HepG2 (cell line): ENCODE measurements around the gene NME7. TPM values are rescaled to one million over a fixed set of nuclear protein-coding genes. Genes with fewer than 3 reads are reported as not detected.

Source experiments
- AGO2 ChIP-seq: fragments of 200-400 bp; formaldehyde crosslinking; optimal IDR thresholded peaks from 2 replicates; pipeline ENCODE3; 2017; ENCODE audit warnings: mild to moderate bottlenecking, low read depth, low read length, moderate library complexity
- E2F1 ChIP-seq: sonication (generic); formaldehyde crosslinking; IDR thresholded peaks from 2 replicates; pipeline ENCODE4 v1.5.0; 2020; ENCODE audit warnings: missing genetic modification reagents
- FOSL2 ChIP-seq: sonication (generic); formaldehyde crosslinking; IDR thresholded peaks from 2 replicates; pipeline ENCODE4 v1.4.0; 2020; ENCODE audit warnings: missing genetic modification reagents
- FOXP1 ChIP-seq, 2 experiments: fragments of 450-650 bp in 1 of 2; IDR thresholded peaks; 2 replicates each; pipeline ENCODE4 v1.6.1; 2017 to 2018; ENCODE audit warnings: antibody characterized with exemption in 1 of 2
- HNF4G ChIP-seq, 2 experiments: sonication (generic) in 1 of 2; formaldehyde crosslinking in 1 of 2; IDR thresholded peaks; 2 replicates each; pipeline versions ENCODE4 v1.4.0 to v1.6.1; 2011 to 2020; ENCODE audit warnings: borderline replicate concordance in 2 of 2, low read depth in 2 of 2, mild to moderate bottlenecking in 2 of 2, low read length in 1 of 2, missing genetic modification reagents in 1 of 2, moderate library complexity in 1 of 2
- KAT8 ChIP-seq: IDR thresholded peaks from 2 replicates; pipeline ENCODE4 v1.6.1; 2016; ENCODE audit warnings: missing genetic modification reagents, missing compliant biosample characterization
- KDM2A ChIP-seq: sonication (generic); formaldehyde crosslinking; IDR thresholded peaks from 2 replicates; pipeline ENCODE4 v1.4.0; 2020; ENCODE audit warnings: low read depth, missing genetic modification reagents, borderline replicate concordance
- KLF6 ChIP-seq: IDR thresholded peaks from 2 replicates; pipeline ENCODE4 v1.8.0; 2016; ENCODE audit warnings: missing biosample characterization, missing genetic modification reagents
- MTERF4 ChIP-seq: sonication (generic); formaldehyde crosslinking; IDR thresholded peaks from 2 replicates; pipeline ENCODE4 v1.8.0; 2023; ENCODE audit warnings: mild to moderate bottlenecking, missing genetic modification reagents
- NR2F1 ChIP-seq, 2 experiments: fragments of 450-650 bp in 1 of 2; formaldehyde crosslinking in 1 of 2; IDR thresholded peaks; 2 replicates each; pipeline versions ENCODE4 v1.5.0 to v1.6.1; 2016 to 2020; ENCODE audit warnings: mild to moderate bottlenecking in 1 of 2, missing compliant biosample characterization in 1 of 2, missing genetic modification reagents in 1 of 2, moderate library complexity in 1 of 2
- PBX2 ChIP-seq: IDR thresholded peaks from 2 replicates; pipeline ENCODE4 v1.6.1; 2016; ENCODE audit warnings: control low read depth
- RARA ChIP-seq: IDR thresholded peaks from 2 replicates; pipeline ENCODE4 v1.6.1; 2016; ENCODE audit warnings: missing genetic modification reagents, missing compliant biosample characterization
- RBM39 ChIP-seq: fragments of 200-400 bp; formaldehyde crosslinking; IDR thresholded peaks from one replicate; pipeline ENCODE4 v1.6.1; 2018; ENCODE audit warnings: antibody characterized with exemption, mild to moderate bottlenecking, low read depth, low read length; ENCODE audit not compliant: poor library complexity, severe bottlenecking
- SP1 ChIP-seq, 2 experiments: fragments of 450-650 bp in 1 of 2; sonication (generic) in 1 of 2; formaldehyde crosslinking in 1 of 2; IDR thresholded peaks; 2 replicates each; pipeline versions ENCODE4 v1.4.0 to v1.6.1; 2016 to 2020; ENCODE audit warnings: missing genetic modification reagents in 1 of 2
- SSRP1 ChIP-seq: IDR thresholded peaks from 2 replicates; pipeline ENCODE4 v1.6.1; 2016; ENCODE audit warnings: control low read depth
- ZFP36L2 ChIP-seq: sonication (generic); formaldehyde crosslinking; IDR thresholded peaks from 2 replicates; pipeline ENCODE4 v1.4.0; 2020; ENCODE audit warnings: missing genetic modification reagents
- ZFP62 ChIP-seq: sonication (generic); formaldehyde crosslinking; IDR thresholded peaks from 2 replicates; pipeline ENCODE4 v1.4.0; 2020; ENCODE audit warnings: missing genetic modification reagents
- ZFP91 ChIP-seq: sonication (generic); formaldehyde crosslinking; IDR thresholded peaks from 2 replicates; pipeline ENCODE4 v1.9.0; 2022; ENCODE audit warnings: missing genetic modification reagents, mild to moderate bottlenecking, borderline replicate concordance
- ZNF30 ChIP-seq: sonication (generic); formaldehyde crosslinking; IDR thresholded peaks from 2 replicates; pipeline ENCODE4 v1.5.0; 2020; ENCODE audit warnings: mild to moderate bottlenecking, missing genetic modification reagents
- ZNF335 ChIP-seq: sonication (generic); formaldehyde crosslinking; IDR thresholded peaks from 2 replicates; pipeline ENCODE4 v1.4.0; 2020; ENCODE audit warnings: missing genetic modification reagents
- ZNF549 ChIP-seq: sonication (generic); formaldehyde crosslinking; IDR thresholded peaks from 2 replicates; pipeline ENCODE4 v1.5.0; 2020; ENCODE audit warnings: missing genetic modification reagents
- ZNF704 ChIP-seq: sonication (generic); formaldehyde crosslinking; IDR thresholded peaks from 2 replicates; pipeline ENCODE4 v1.8.1; 2023; ENCODE audit warnings: mild to moderate bottlenecking, inconsistent platforms, moderate library complexity, missing genetic modification reagents, borderline replicate concordance
- ZNF747 ChIP-seq: sonication (generic); formaldehyde crosslinking; IDR thresholded peaks from 2 replicates; pipeline ENCODE4 v1.8.1; 2023; ENCODE audit warnings: missing genetic modification reagents, mild to moderate bottlenecking, borderline replicate concordance
- ZNF850 ChIP-seq: sonication (generic); formaldehyde crosslinking; conservative IDR thresholded peaks from 2 replicates; pipeline ENCODE4 v1.9.0; 2021; ENCODE audit warnings: mild to moderate bottlenecking, missing genetic modification reagents
- polyA plus RNA-seq, 8 experiments: library from polyadenylated mRNA; depleted of rRNA in 3 of 8; stranded (reverse) in 7 of 8; unstranded in 1 of 8; fragments of >200 nt; fragmentation: Illumina TruSeq in 4 of 8; extraction: Trizol in 4 of 8; gene quantifications; 2 replicates each; pipeline versions ENCODE4 v1.2.1 to v1.2.3, GENCODE V29; 2011 to 2016; ENCODE audit warnings: low read depth in 4 of 8, missing spikeins in 1 of 8, mixed read lengths in 1 of 8; ENCODE audit not compliant: insufficient read depth in 1 of 8
- total RNA-seq, 5 experiments: library from RNA; depleted of rRNA; stranded (reverse); fragments of >200 nt; fragmentation: Illumina TruSeq; extraction: Trizol; gene quantifications; 2 replicates each; pipeline ENCODE4 v1.2.3, GENCODE V29; 2016; ENCODE audit warnings: low read depth in 1 of 5

The NME7 gene
- total and polyA plus RNA-seq, 2 of the 13 experiments (the other 11 are each of a cell fraction or from before 2014, with no cell fraction given): 9.4 to 22.5 TPM

- TF ChIP-seq ZFP62 (CRISPR knock-in tag) (no peak), ZNF30 (no peak), KLF6 (no peak; the same call in 1 of the 2 replicates), KAT8 (CRISPR knock-in tag) (peak; percentile 96), RBM39 (no peak), ZNF549 (CRISPR knock-in tag) (no peak), ZFP91 (peak; percentile 61; the same call in 1 of the 2 replicates), ZNF747 (CRISPR knock-in tag) (no peak), RARA (CRISPR knock-in tag) (no peak), ZNF850 (CRISPR knock-in tag) (no peak), KDM2A (CRISPR knock-in tag) (no peak), AGO2 (no peak), SP1 (IDR thresholded peaks at IDR 0.05) (no peak), SP1 (CRISPR knock-in tag; IDR thresholded peaks at IDR 0.05) (peak; percentile 83), PBX2 (CRISPR knock-in tag) (no peak), MTERF4 (CRISPR knock-in tag) (no peak), FOXP1 (IDR thresholded peaks at IDR 0.05) (no peak), FOXP1 (CRISPR knock-in tag; IDR thresholded peaks at IDR 0.05) (no peak), NR2F1 (CRISPR knock-in tag; IDR thresholded peaks at IDR 0.05) (no peak), E2F1 (CRISPR knock-in tag) (no peak), SSRP1 (CRISPR knock-in tag) (peak; percentile 33; the same call in 1 of the 2 replicates), FOSL2 (CRISPR knock-in tag) (peak; percentile 40; the same call in 1 of the 2 replicates), ZNF704 (no peak), ZFP36L2 (CRISPR knock-in tag) (no peak), HNF4G (IDR thresholded peaks at IDR 0.05; ENCODE audit: borderline replicate concordance, low read depth, low read length) (no peak), HNF4G (CRISPR knock-in tag; IDR thresholded peaks at IDR 0.05; ENCODE audit: borderline replicate concordance, low read depth) (no peak), ZNF335 (CRISPR knock-in tag) (0 out of 2 replicates have a peak, but pooled peaks have one; percentile 45)
Measured at GRCh38 chr1:169367686-169368405, at the start of gene NME7, which contains the start of gene BLZF1 (continued).
